SK-MEL-5 (cell line): ENCODE data around the gene NT5DC3. TPM values are rescaled to one million over a fixed set of nuclear protein-coding genes. Genes with fewer than 3 reads are reported as not detected.
A peak's percentile ranks its signal among the peaks of the same experiment; 100 is the strongest.

ENCODE experiments used
- DNase-seq: peaks from one replicate; pipeline ENCODE4 v3.0.0-alpha.2; 2016; ENCODE audit warnings: low read depth, low spot score
- in situ Hi-C: cut with HindIII; loops from 2 replicates; pipeline ENCODE4 v1.10.0; 2016; ENCODE audit warnings: low sequenced_read_pairs, high pct_unique_total_duplicates, low pct_unique_long_range_greater_than_20kb
- total RNA-seq: library from RNA; depleted of rRNA; stranded (reverse); fragments of >200 nt; shearing (Covaris generic); gene quantifications from 2 replicates; pipeline ENCODE4 v1.2.3, GENCODE V29; 2014

The NT5DC3 gene
- total RNA-seq, 1 experiment from 2014 or later: 34.6 TPM

DNA sequence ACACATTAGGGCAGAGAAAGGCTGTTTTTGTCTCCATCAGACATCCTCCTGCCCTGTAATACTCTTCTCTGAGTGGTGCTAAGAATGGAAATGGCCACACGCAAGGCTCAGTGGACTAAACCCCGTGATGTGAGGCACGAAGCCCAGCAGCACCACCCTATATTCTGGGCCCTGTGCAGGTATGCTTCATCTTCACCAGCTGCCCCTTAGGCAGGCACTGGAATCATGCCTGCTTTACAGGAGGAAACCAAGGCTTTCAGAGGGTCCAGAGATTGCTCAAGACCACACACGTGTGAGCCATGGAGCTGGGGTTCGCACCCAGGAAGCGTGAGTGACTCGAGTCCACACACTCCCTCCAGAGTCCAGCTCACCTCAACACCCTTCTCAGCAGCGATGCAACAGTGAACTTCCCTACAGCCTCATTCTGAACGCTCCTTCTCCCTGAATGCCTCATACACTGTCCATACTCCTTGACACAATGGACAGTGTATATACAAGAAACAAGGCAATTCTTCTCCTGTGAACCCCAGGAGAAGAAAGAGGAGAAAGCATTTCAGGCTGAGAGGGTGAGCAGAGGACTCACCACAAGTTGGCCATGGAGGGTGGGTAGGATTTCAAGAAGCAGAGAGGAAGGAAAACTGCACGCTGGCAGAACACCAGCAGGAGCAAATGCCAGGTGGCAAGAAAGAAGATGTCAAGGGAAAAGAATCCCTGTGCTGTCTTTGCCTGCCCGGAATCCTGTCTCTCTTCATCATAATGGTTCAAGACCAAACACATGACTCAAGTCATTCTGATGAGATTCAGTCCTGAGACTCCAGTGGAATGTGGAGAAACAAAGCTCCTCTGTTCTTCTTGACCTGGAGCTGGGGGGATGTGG is 39.1 kb downstream of the NT5DC3 start:
- peak; percentile 100 for DNase-seq
- in situ Hi-C loops: no loop called here

DNA sequence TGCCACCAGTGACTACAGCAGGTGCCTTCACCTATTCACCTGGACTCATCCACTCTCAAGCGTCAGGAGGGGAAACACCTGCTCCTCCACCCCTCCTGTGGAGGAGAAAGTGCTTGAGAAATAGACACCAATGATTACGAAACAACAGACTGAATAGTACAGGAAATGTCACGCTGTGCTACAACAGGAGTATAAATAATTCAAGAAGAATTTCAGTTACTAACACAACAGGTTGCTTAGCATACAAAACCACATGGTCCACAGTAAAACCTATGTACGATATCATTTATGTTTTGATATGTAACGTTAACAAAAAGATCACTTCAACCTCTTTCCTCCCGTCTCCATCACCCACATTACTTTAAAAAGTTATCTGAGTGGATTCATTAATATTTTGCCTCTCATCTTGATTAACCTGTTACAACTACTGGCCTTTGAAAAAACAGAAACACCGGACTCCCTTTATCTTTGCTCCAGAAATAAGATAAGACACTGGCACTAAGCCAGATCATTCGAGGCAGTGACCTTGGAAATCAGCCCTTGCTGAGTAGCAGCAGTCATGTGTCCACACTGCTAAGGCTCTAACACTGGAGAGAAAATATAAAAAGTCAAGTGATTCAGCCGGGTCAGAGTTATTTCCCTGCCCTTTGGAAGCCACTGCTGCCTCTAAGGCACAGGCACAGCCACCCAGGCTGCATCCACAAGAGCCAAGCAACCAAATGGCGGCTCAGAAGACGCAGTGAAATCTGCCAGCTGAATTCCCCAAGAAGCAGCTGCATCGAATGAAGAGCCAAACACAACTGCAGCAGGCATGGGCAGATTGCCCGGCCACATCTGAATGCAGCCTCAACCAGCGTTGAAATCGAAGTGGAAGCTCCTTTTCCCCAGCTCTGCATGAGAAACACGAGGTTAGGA is 40.9 kb downstream of the NT5DC3 start:
- in situ Hi-C loops: no loop called here
- peak; percentile 43 for DNase-seq

DNA sequence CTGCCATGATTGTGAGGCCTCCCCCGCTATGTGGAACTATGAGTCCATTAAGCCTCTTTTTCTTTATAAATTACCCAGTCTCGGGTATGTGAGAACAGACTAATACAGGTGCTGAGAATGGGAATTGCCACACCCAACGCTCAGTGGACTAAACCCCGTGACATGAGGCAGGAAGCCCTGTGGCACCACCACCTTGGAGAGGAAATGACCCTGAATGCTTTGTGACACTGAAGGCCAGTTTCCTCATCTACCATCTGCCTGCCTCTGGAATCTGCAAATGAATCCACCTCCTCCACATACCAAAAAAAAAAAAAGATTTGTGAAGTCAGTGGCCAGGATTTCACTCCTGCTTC is 41.6 kb downstream of the NT5DC3 start:
- no peak for DNase-seq
- in situ Hi-C loops: no loop called here

DNA sequence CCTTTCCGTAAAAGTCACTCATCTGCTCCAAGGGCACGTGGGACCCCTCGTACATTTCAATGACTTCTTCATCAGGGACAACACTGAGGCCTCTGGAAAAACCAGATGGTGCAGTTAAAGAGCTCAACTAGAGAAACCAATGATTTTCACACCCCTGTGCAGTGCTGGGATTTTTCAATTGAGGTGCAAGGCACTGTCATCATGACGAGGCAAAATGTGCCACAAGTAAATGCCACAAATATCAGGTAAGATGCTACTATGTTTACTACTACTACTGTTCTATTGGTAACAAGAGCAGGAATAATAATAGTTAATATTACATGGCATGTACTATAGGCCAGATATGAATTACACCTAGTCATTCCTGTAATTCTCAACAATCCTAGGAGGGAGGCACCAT is 42.4 kb downstream of the NT5DC3 start:
- in situ Hi-C loops: no loop called here
- DNase-seq: no peak

DNA sequence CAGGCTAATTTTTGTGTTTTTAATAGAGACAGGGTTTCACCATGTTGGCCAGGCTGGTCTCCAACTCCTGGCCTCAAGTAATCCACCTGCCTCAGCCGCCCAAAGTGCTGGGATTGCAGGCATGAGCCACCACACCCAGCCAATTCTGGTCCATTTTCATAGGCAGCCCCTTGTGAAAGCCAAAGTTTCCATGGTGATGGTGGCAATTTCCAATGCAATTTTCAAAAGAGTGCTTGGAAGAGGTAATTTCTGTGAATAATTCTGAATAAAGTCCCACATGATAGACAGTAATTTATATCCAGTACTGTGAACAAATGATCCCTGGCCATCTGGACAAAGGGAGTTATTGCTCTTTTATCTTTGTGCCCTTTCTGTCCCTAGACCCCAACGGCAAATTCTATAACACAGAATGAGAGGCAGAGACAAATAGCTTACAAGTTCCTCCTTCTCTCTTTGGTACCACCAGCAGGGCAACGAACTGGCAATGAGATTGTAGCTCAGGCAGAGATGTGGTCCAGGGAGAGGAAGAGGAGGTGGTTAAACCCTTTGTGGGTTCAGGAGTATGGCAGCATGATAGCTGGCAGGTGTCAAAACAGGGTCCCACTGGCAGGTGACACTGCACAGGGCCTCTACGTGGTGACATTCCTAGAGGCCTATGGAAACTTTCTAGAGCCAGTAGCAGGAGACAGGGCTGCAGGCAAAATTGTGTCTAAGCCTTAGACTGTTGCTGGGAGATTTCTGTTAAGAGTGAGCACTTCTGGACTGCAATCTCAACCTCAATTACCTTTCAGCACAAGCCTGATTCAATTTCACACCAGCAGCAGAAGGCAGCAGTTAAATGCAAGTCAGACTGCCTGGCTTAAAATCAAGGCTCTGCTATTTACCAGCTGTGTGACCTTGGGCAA is 46.5 kb downstream of the NT5DC3 start:
- no peak for DNase-seq
- in situ Hi-C loops: no loop called here

DNA sequence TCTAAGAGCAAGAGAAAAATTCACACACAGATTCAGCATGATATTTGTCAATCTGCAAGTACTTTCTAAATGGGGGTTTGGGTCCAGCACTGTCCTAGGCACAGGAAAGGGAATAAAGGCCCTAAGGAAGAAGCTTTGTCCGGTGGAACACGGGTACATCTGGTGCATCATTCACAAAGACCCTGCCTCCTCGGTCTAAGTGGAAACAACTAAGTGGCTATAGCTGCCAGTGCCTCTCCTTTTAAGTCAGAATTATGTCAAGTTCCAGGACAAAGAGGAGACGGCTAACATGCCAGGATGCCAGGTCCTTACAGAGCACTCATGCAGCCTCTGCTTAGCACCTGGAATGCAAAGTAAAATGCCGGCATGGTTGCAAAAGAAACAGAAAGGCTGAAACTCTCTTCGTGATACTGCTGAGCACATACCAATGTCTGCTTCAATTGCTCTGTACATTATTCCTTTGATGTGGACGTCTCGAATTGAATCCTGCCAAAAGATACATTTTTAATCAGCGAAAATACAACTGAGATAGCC is 47.5 kb downstream of the NT5DC3 start:
- DNase-seq: no peak
- in situ Hi-C loops: no loop called here

DNA sequence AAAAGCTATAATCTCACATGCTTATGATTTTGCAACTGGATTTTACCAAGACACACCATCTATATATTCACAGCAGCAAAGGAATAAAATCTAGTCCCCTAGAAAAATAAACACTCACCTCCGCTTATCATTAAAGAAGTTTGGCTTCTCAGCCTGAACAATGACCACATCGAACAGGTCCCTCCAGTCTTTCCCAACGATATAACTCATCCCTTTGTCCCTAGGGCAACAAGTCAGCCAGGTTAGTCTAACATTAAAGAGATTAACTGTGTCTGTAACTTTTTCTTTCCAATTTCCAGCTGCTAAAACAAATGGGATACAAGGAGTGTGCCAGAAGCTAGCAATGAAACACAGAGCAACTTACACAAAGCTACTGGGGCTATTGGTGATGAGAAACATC is 48.0 kb downstream of the NT5DC3 start:
- no peak for DNase-seq
- in situ Hi-C loops: no loop called here

DNA sequence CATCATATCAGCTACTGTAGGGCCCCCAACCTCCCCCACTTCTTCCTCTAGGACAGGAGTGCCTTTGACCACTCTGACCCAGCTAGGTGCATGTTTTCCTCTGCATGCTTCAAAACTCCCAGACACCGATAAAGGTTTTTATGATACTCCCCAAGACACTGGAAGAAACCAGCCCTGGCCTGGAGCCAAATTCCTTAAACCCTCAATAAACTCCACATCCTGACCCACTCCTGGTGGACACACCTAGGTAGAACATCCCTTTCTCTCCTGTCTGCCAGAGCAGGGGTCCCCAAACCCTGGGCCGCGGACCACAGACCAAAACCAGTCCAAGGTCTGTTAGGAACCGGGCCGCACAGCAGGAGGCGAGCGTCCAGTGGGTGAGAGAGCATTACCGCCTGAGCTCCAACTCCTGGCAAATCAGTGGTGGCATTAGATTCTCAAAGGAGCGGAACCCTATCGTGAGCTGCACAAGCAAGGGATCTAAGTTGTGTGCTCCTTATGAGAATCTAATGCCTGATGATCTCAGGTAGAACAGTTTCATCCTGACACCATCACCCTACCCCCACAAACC is 49.6 kb downstream of the NT5DC3 start:
- in situ Hi-C loops: no loop called here
- no peak for DNase-seq

DNA sequence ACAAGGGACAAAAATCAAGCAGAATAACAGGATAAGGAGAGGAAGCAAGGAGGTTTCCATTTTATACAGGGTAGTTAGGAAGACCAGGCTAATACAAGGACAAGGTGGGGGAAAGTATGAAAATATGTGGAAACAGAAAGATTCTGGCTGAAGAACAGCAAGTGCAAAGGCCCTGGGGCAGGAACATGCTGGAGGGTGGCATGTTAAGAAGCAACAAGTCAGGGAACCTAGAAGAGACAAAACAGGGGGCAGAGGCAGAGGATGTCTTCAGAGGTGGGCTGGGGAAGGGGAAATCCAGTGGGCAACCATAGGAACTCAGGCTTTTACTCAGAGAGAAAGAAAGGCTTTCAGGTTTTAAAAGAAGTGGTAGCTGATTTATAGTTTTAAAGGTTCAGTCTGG is 54.8 kb downstream of the NT5DC3 start:
- in situ Hi-C loops: no loop called here
- no peak for DNase-seq

DNA sequence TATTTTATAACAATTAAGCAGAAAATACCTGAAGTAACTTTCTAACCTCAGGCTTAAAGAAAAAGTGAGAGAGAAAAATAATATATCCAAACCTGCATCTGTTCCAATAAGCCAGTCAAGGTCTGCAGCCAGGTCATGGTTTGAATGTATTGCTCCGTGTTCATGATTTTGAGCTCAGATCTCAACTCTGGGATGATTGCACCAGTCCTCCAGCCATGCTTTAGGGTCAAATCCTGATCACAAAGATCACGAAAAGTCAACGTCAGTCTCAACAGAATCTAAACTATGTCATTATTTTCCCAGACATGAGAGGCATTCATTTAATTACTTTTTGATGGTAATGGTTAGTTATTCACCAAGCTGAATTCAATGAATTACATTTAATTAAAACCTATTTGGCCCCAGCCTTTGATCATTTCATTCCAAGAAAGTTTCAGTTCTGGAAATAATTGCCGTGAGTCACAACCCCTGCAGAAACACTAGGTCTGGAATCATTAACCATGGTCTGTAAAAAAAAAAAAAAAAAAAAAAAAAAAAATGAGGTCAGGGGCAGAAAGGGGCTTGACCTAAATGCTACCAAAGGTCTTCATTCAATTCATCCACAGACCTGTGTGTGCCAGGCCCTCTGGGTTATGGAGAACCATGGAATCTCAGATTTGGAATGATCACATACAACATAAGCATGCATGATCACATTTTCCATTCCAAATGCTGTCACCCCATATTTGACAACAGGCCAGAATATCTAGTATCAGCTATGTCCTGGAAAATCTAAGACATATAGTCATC is 55.6 kb downstream of the NT5DC3 start:
- no peak for DNase-seq
- in situ Hi-C loops: no loop called here

DNA sequence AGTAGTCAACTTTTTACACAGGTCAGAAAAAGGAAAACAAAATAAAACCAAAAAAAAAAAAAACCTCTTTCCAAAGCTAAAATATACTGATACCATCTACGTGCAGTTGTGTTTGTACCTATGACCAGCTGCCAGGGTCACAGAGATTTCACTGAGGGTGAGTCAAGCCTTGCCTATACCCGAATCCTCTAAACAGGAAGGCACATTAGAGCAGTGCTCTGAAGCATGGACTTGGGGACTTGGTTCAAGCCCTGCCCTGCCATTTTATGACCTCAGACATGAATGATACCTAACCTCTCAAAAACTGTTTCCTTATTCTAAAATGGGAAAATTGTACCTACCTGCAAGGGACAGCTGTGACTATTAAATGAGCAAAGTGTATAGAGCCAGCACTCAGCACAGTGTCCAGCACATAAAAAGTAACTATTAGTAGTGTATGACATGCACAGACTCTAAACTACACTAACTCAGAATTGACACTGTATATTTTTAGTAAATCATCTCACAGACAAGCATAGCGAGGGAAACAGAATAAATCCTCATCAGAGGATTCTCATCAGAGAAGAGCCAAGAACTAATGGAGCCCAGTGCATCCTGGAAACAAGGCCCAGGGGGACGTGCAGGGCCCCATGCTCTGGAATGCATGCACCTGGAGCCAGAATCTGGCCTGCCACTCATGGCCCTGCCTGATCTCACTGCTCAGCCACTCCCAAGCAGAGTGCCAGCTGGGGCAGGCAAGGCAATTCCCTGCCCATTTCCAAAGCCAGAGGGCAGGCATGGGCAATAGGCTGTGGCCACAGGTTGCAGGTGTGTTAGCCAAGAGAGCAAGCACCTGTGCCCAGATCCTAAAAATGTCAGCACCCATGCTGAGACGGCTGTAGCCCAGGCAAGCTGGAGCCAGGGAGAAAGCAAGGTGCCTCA is 57.0 kb downstream of the NT5DC3 start:
- in situ Hi-C loops: no loop called here
- no peak for DNase-seq

DNA sequence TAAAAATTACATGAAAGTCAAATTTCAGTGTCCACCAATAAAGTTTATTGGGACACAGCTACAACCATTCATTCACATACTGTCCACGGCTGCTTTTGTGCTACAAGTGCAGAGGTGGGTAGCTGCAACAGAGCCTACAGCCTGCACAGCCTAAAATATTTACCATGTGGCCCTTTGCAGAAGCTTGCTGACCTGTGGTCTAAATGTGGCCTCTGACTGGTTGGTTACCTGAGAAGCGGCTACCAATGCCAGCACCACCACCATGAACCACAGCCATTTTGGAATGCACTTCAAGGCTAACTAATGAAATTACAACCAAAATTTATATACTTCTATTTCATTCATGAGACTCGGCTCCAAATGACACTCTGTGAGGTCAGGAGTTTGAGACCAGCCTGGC is 58.6 kb downstream of the NT5DC3 start:
- in situ Hi-C loops: no loop called here
- no peak for DNase-seq

DNA sequence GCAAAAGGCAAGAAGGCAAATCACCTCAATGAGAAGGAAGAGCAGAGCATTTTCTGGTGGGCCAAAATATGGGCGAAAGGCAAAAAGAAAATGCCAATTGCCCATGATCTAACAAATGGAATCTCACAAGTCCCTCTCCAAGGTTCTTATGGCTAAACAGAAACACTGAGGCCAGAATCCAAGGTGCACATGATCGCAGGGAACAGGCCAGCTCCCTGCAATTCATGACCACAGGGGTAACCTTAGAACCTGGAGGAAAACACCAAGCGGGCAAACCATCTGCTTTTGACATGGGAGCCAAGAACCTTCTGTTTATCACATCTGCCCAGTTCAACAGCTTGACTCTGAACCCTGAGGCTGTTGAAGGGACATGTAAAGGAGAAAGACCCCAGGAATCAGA is 60.0 kb downstream of the NT5DC3 start:
- no peak for DNase-seq
- in situ Hi-C loops: no loop called here

DNA sequence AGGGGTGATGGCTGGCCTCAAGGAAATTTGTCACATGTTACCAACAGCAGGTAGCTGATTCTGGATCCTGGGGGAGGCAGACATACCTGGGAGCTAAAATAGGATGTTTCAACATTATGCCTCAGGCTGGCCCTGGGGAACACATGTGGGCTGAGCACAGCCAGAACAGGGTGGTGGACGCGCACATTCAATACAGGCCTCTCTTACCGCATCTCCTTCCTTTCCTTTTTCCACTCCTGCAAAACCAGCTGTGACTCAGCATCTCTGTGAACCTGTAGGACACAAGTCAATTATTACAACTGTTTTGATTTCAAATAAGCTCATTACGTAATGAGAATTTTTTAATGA is 61.0 kb downstream of the NT5DC3 start:
- in situ Hi-C loops: no loop called here
- DNase-seq: no peak

DNA sequence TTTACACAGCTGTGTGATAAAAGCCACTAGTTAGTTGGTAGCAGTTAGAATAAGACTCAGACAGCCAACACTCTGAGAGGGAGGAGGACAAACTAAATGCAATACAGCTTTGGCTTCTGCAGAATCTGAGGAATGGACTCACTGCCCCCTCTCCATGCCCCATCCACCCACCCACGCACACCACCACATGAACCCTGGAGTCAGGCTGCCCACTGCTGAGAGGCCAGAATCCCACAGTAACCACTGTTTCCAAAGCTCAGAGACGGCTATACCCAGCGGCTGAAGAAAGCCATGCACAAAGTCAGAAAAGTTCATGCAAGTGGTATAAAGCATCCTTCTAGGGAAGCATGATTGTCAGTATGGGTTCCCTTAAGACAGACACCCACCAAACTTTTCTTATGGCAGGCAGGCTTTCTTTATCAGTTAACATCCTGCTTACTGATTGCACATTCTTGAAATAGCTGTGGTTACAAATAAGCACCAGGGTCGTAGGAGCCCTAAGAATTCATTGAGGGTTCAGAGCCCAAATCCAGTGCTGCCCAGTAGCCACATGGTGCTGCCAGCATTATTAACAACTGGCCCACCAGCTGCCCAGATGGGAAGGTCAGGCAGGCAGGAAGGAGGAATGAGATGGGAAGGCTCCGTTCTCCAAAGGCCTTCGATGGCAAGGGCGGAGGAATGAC is 61.5 kb downstream of the NT5DC3 start:
- DNase-seq: no peak
- in situ Hi-C loops: no loop called here
